ENCODE data around the gene DUSP22.

GRCh38 chr6:317448-318144, 25.3 kb downstream of the DUSP22 start:
- no peak for TF ChIP-seq POLR2AphosphoS5 (IDR thresholded peaks at IDR 0.05; ENCODE audit: low read depth, low read length)
- TF ChIP-seq MAX (IDR thresholded peaks at IDR 0.05): no peak
- no peak for TF ChIP-seq TCF7L2 (IDR thresholded peaks at IDR 0.05; ENCODE audit: borderline replicate concordance, extremely low read depth, insufficient read depth, insufficient read length)
- TF ChIP-seq RAD21 (IDR thresholded peaks at IDR 0.05; ENCODE audit: low read depth): no peak
- no peak for TF ChIP-seq EZH2 (IDR thresholded peaks at IDR 0.05)
- TF ChIP-seq ZNF274 (IDR thresholded peaks at IDR 0.05; ENCODE audit: low read depth, low read length): no peak
- no peak for TF ChIP-seq CTCF (IDR thresholded peaks at IDR 0.05 in 2 of 3, conservative IDR thresholded peaks at IDR 0.05 in 1 of 3; ENCODE audit: borderline replicate concordance in 1 of 3, insufficient read depth in 1 of 3, low read depth in 2 of 3, low read length in 2 of 3)
